Measurements from ENCODE around the gene ILF2.

GRCh38 chr1:153659656-153660055, 11.1 kb downstream of the ILF2 start:
- no peak for TF ChIP-seq CTCF (IDR thresholded peaks at IDR 0.05)
- no peak for TF ChIP-seq EZH2 (IDR thresholded peaks at IDR 0.05; ENCODE audit: borderline replicate concordance, insufficient read depth, low read depth, low read length, poor library complexity, severe bottlenecking)

Data from B cell (primary cell).